ENCODE results near the gene NBPF14.
A peak's percentile ranks its signal among the peaks of the same experiment; 100 is the strongest.
"Not testable (repeated sequence)": the region's sequence is repeated elsewhere in the genome, so short reads cannot be mapped to it uniquely, and the experiment has no call there.

NBPF14 gene

GRCh38 chr1:148595911-148596310, at the start of gene NBPF14:
NBPF14 (minus strand) TSS chr1:148596011; CDS start chr1:148595717, 294 bp downstream.
- DNase-seq = not testable (repeated sequence)

GRCh38 chr1:148625451-148625850, 29.6 kb upstream of the NBPF14 start:
- DNase-seq = not testable (repeated sequence)

GRCh38 chr1:148618216-148618615, 22.4 kb upstream of the NBPF14 start:
- DNase-seq = not testable (repeated sequence)

- not testable (repeated sequence) for DNase-seq
Observed at GRCh38 chr1:148605266-148605665, 9.5 kb upstream of the NBPF14 start.

- DNase-seq = not testable (repeated sequence)
Observed at GRCh38 chr1:148595360-148595759, 451 bp downstream of the NBPF14 start.

- not testable (repeated sequence) for DNase-seq
Observed at GRCh38 chr1:148591098-148591497, 4.7 kb downstream of the NBPF14 start.

GRCh38 chr1:148532158-148532557, 63.7 kb downstream of the NBPF14 start:
- DNase-seq = not testable (repeated sequence)

GRCh38 chr1:148529101-148529567, 66.7 kb downstream of the NBPF14 start:
- peak; percentile 38 for DNase-seq

GRCh38 chr1:148528591-148528990, 67.2 kb downstream of the NBPF14 start:
- not testable (repeated sequence) for DNase-seq

GRCh38 chr1:148526587-148526986, 69.2 kb downstream of the NBPF14 start:
- DNase-seq = not testable (repeated sequence)

- DNase-seq = not testable (repeated sequence)
Observed at GRCh38 chr1:148523205-148524144, 72.3 kb downstream of the NBPF14 start.

- DNase-seq = peak; percentile 93
Observed at GRCh38 chr1:148522561-148523204, 73.1 kb downstream of the NBPF14 start.

GRCh38 chr1:148522072-148522471, 73.7 kb downstream of the NBPF14 start:
- peak; percentile 93 for DNase-seq

- DNase-seq = not testable (repeated sequence)
Observed at GRCh38 chr1:148514310-148514709, 81.5 kb downstream of the NBPF14 start.

- not testable (repeated sequence) for DNase-seq
Observed at GRCh38 chr1:148512571-148513184, 83.1 kb downstream of the NBPF14 start.

GRCh38 chr1:148493933-148494332, 101.9 kb downstream of the NBPF14 start:
- not testable (repeated sequence) for DNase-seq

- DNase-seq = not testable (repeated sequence)
Observed at GRCh38 chr1:148483029-148483428, 112.8 kb downstream of the NBPF14 start, which contains the start of gene PPIAL4G. PPIAL4G (minus strand) TSS chr1:148483302; CDS start chr1:148483252, 50 bp downstream.
